Stimulated activated CD8-positive, alpha-beta memory T cell treated with anti-CD3 and anti-CD28 coated beads, Interleukin-12 subunit alpha, Interleukin-12 subunit beta, amount 100 ng/mL, for 24 hours (primary cell): ENCODE data around the gene SLX9.
"Not testable (repeated sequence)": the region's sequence is repeated elsewhere in the genome, so short reads cannot be mapped to it uniquely, and the experiment has no call there.

ENCODE experiments used
- DNase-seq: peaks from one replicate; pipeline ENCODE4 v3.0.0-alpha.2; 2020; ENCODE audit errors: extremely low read depth

SLX9 gene

GRCh38 chr21:44916965-44917364 lies 22.9 kb upstream of the SLX9 start:
- DNase-seq, result no peak

GRCh38 chr21:44917446-44918106 lies 22.3 kb upstream of the SLX9 start:
- DNase-seq, result no peak

GRCh38 chr21:44918107-44918470 lies 21.7 kb upstream of the SLX9 start:
- no peak for DNase-seq

DNA sequence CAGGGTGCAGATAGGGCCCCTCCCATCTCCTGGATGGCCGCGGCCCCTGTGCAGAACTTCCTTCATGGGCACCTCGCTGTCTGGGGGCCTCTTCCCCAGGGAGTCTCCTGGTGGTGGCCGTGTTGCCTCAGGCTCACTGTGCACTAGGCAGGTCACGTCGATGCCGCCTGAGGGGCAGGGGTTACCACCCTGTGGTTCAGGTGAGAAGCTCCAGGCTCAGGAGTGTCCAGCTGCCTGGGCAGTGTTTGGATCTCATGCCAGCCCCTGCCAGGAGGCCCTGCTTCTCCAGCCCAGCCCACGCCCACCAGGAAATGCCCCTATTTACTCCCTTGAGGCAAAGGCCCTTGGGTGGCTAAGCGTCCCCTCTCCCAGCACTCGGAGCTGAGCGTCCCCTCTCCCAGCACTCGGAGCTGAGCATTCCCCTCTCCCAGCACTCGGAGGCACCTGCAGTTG lies 21.2 kb upstream of the SLX9 start:
- DNase-seq, result no peak

- no peak for DNase-seq
Observed at GRCh38 chr21:44919111-44919912, 20.5 kb upstream of the SLX9 start.

DNA sequence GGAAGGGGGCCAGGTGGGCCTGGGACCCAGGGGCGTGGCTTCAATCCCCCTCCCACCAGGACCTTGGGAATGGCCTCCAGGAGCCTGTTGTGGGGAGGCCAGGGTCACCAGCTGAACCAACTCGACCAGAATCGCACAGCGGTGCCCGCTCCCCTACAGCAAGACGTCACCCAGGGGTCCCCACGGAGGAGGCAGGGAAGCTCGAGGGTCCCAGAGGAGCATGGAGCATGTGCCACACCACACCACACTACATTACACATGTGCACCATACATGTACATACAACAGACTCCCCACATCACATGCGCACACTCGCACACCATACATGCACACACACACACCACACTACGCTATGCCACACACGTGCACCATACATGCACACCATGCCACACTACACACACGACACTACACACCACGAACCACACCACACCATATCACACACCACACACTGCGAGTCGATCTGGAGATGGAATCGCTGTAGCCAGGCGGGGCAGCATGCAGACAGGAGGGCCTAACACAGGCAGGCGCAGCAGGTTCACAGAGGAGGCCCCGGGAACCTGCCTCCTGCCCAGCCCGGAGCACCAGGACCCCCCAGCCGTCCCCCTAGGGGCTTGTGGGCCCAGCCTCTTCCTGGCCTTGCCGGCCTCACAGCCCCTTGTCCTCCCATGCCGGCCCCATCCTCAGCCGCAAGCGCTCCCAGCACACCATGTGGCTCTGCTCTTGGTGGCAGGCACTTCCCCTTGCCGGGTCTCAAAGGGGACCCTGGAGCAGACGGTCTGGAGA lies 19.7 kb upstream of the SLX9 start:
- no peak for DNase-seq

DNA sequence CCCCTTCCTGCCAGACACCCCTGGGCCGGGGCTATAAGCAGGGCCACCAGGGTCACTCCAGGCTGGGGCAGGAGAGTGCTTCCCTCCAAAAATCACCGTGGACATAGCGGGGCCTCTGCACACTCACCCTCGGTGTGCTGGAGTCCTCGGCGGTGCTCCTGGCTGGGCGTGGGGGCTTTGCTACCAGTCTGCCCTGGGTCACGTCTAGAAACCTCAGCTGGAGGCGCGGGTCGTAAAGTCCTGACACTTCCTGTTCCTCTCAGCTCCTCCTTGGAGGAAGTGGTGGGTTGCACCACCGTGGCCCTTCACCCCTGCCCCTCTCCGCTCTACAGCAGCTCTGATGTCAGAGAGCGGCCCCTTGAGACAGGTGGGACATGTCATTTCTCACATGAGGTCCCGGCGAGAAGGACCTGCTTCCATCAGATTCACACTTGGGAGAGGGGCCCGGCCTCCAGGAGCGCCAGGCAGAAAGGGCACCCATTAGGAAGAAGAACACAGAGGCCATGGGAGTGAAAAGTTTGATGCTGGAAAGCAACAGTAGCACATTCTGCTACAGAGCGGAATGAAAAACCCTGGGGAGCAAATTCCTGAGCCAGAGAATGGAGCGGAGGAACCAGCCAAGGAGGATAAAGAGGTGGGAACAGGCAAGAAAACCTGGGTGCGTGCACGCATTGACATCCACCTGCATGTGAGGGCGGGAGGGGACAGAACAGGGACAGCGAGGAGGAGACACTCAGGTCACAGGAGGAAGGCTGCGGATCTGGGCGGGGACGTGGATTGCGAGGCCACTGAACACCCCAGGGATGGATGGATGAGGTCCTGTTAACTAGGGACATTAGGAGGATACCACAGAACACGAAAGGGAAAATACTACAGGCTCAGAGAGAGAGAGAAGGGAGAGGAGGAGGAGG lies 18.9 kb upstream of the SLX9 start, which contains the start of gene ITGB2:
ITGB2 (minus strand) TSS at position 206 of the 911 bp plus-strand sequence. CDS start 10,117 bp downstream, outside the sequence.
- DNase-seq, result no peak

- DNase-seq, result no peak
Observed at GRCh38 chr21:44921928-44922327, 17.9 kb upstream of the SLX9 start.

DNA sequence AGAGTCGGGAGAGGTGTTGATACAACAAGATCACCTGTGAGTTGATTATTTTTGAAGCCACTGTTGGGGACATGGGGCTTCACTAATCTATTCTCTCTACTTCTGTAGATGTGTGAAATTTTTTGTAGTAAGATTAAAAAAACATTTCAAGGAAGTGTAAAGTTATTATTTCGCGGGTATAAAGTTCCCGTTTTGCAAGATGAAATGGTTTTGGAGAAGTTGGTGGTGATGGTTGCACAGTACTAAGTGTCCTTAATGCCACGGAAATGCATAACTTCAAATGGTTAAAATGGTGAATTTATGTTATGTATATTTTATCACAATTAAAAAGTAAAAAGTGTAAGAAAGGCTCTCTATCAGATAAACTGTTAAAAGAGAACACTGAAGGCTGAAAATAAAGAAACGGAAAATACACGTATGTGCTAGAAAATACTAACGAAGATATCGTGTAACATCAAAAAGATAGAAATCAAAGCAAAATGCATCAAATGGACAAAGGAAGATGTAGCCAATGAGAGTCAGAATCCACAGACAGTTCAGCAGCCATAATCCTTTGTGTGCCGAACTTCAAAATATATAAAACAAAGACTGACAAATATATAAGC lies 16.2 kb upstream of the SLX9 start:
- no peak for DNase-seq

- DNase-seq, result no peak
Observed at GRCh38 chr21:44924606-44925377, 15.0 kb upstream of the SLX9 start.

- DNase-seq, result no peak
Observed at GRCh38 chr21:44925378-44925755, 14.5 kb upstream of the SLX9 start.

- no peak for DNase-seq
Observed at GRCh38 chr21:44926331-44927101, 13.3 kb upstream of the SLX9 start.

DNA sequence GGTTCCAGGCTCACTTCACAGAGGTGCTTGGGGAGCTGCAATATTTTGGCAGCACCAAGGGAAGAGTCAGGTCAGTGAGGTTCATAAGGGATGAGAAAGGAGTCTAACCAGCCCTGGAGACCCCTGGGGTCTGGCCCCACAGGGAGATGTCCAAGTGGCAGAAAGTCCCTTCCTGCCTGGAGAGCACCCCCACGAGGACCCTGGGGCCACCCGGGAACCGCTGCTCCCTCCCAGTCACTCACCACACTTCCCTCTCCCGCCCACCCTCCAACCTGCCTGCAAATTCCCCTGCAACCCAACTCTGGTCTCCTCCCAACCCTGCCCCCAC lies 12.6 kb upstream of the SLX9 start:
- DNase-seq, result no peak

DNA sequence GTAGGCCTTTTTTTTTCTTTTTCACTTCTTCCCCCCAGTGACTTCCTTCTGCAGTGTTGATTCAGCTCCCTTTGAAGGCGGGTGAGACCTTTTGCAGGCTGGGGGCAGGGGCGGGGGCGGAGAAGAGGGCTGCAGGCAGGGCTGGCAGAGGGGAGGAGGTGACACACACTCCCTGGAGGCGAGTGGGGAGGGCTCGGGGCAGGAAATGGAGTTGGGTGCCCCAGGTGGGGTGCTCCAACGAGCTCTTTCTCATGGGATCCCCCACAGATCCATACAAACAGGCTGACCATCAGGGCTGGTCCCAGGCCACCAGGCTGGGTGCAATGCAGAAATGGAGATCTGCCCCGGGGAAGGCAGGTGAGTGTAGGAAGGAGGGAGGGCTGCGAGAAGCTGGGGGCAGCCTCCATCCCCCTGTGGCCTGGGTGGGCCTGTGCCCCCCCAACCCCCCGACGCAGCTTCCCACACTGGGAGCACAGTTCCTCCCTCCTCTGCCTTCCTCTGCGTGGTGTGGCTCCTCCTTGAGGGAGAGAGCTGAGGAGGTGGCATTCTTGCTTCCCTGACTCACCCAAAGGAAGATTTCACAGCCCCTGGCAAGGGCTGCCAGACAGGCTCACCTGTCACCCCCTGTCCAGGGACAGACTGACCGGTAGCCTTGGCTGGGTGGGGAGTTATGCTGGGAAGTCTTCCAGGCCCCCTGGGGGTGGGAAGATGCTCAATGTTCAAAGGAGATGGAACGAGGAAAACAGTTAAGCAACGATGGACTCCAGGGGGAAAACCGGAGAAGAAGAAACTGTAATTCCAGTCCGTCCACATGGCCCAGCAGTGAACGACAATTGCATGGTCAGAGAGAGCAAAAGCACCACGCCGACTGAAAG lies 12.0 kb upstream of the SLX9 start:
- peak; percentile 83 for DNase-seq

DNA sequence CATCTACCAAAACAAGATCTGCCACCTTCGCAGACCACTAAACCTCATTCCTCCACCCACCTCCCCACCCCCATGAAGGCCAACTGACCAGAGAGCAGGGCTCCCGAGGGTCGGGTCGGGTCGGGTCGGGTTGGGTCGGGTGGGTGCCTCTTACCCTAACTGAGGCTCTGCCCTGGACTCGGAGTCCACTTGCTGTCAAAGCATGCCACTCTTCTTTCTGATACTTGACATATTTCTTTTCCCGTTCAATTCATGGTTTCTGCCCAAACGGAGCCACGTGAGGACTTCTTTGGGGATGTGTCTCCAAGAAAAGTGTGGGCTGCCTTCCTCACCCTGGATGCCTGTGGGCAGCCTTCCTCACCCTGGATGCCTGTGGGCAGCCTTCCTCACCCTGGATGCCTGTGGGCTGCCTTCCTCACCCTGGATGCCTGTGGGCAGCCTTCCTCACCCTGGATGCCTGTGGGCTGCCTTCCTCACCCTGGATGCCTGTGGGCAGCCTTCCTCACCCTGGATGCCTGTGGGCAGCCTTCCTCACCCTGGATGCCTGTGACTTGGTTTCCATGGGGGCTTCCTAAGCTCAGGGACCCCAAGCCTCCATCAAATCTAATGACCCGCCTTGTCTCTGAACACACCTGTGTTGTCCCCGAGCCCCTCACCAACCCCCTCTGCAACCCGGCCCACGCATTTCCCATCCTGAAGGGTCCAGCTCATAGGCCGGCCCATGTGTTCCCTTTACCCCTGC lies 11.2 kb upstream of the SLX9 start:
- not testable (repeated sequence) for DNase-seq

- DNase-seq, result no peak
Observed at GRCh38 chr21:44929242-44929798, 10.5 kb upstream of the SLX9 start.

- no peak for DNase-seq
Observed at GRCh38 chr21:44929799-44930542, 9.9 kb upstream of the SLX9 start.
